DOHH2 (cell line): ENCODE measurements around the gene MSL3B.

Experiments used
- H3F3A ChIP-seq: fragments of 200-600 bp; sonication (generic), shearing (Covaris generic); 2 replicates; pipeline ENCODE4 v1.6.0; 2016; ENCODE audit warnings: antibody characterized with exemption, mild to moderate bottlenecking; ENCODE audit not compliant: control insufficient read depth, insufficient read depth
- H3K27ac ChIP-seq: fragments of 200-600 bp; sonication (generic); 2 replicates; pipeline ENCODE4 v1.5.1; 2014; ENCODE audit warnings: low read depth, mild to moderate bottlenecking, low read length, moderate library complexity
- H3K27me3 ChIP-seq: fragments of 200-600 bp; sonication (generic); 2 replicates; pipeline ENCODE4 v1.6.1; 2014; ENCODE audit warnings: mild to moderate bottlenecking, low read length, mixed read lengths; ENCODE audit not compliant: control insufficient read depth
- H3K36me3 ChIP-seq: fragments of 200-600 bp; sonication (generic); 2 replicates; pipeline ENCODE4 v1.6.1; 2014; ENCODE audit warnings: mild to moderate bottlenecking, low read length, moderate library complexity, mixed read lengths; ENCODE audit not compliant: control insufficient read depth
- H3K4me1 ChIP-seq: fragments of 200-600 bp; sonication (generic); 2 replicates; pipeline ENCODE4 v1.6.1; 2014; ENCODE audit warnings: mild to moderate bottlenecking, low read length, mixed read lengths; ENCODE audit not compliant: control insufficient read depth
- H3K4me2 ChIP-seq: fragments of 200-600 bp; sonication (generic); 2 replicates; pipeline ENCODE4 v1.6.0; 2014; ENCODE audit warnings: mild to moderate bottlenecking, low read length, moderate library complexity
- H3K4me3 ChIP-seq: fragments of 200-600 bp; sonication (generic); 2 replicates; pipeline ENCODE4 v1.5.1; 2014; ENCODE audit warnings: mild to moderate bottlenecking, low read length, mixed read lengths
- H3K79me2 ChIP-seq: fragments of 200-600 bp; sonication (generic); 2 replicates; pipeline ENCODE4 v1.6.1; 2014; ENCODE audit warnings: mild to moderate bottlenecking, low read length, mixed read lengths; ENCODE audit not compliant: control insufficient read depth
- H3K9me2 ChIP-seq: fragments of 200-600 bp; sonication (generic); replicated peaks from 2 replicates; pipeline ENCODE4 v1.6.1; 2014; ENCODE audit warnings: mild to moderate bottlenecking, low read length, mixed read lengths; ENCODE audit not compliant: control insufficient read depth
- H3K9me3 ChIP-seq: fragments of 200-600 bp; sonication (generic); 2 replicates; pipeline ENCODE4 v1.6.1; 2014; ENCODE audit warnings: antibody characterized with exemption, low read length, mixed read lengths; ENCODE audit not compliant: control insufficient read depth, insufficient read depth
- H4K20me1 ChIP-seq: fragments of 200-600 bp; sonication (generic); 2 replicates; pipeline ENCODE4 v1.6.0; 2014; ENCODE audit warnings: low read depth, mild to moderate bottlenecking, antibody characterized with exemption, low read length, moderate library complexity; ENCODE audit not compliant: control insufficient read depth, insufficient read depth
- CTCF ChIP-seq: fragments of 200-600 bp; sonication (generic); IDR thresholded peaks from one replicate; pipeline ENCODE4 v1.5.1; 2014; ENCODE audit warnings: antibody characterized with exemption, mild to moderate bottlenecking, low read depth, low read length; ENCODE audit not compliant: poor library complexity, severe bottlenecking
- EZH2phosphoT487 ChIP-seq: fragments of 200-600 bp; sonication (generic); IDR thresholded peaks from 2 replicates; pipeline ENCODE4 v1.6.1; 2017; ENCODE audit warnings: borderline replicate concordance, mild to moderate bottlenecking, antibody characterized with exemption, low read length, moderate library complexity, mixed read lengths

MSL3B gene

DNA sequence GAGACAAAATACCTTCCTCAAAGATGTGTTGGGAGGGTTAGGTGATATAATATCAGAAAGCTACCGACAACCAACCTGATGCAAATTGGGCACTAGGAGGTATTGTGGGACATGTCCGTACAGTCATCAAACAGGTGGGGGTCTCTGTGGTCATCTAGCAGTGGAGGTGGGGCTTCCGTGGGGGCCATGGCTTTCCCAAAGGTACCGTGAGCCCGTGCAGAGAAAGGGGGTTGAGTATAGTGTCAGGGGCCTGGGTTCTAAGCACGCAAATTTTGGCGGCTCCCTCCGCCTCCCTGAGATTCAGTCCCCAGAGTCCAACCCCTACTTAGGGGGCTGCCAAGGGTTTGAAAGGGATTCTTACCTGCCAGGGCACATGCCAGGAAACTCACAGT, 46.5 kb downstream of the MSL3B start:
- no peaks in the 10 kb centered on the region for H3K9me3 ChIP-seq
- no peaks in the 10 kb centered on the region for H3K9me2 ChIP-seq
- no peaks in the 10 kb centered on the region for H3K36me3 ChIP-seq
- no peak overlapping the region for H3K4me2 ChIP-seq
- no peaks in the 10 kb centered on the region for H3K79me2 ChIP-seq
- H3F3A ChIP-seq = no peaks in the 10 kb centered on the region
- no peaks in the 10 kb centered on the region for H3K27me3 ChIP-seq
- H4K20me1 ChIP-seq = no peaks in the 10 kb centered on the region
- TF ChIP-seq CTCF (no peak), EZH2phosphoT487 (no peak)
- H3K27ac ChIP-seq = no peak overlapping the region
- H3K4me3 ChIP-seq = no peak overlapping the region
- H3K4me1 ChIP-seq = no peaks in the 10 kb centered on the region

DNA sequence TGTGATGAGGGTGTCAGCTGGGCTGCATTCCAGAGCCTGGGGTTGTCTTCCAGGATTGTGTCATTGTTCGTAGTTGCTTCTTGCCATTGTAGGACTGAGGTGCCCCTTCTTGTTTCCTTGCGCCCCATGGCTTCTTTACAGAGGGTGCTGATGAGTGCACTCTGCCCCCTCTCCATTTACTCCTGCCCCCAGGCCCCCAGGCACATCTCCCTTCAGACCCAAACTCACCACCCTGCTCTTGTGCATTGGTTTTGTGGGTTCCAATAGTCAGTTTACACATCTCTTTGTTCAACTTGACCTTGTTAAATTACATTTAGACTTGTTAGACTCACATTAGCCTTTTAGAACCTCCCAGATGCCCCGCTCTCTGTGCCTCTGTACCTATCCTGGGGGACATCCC, 47.0 kb downstream of the MSL3B start:
- H3K27me3 ChIP-seq = no peaks in the 10 kb centered on the region
- TF ChIP-seq CTCF = no peak
- TF ChIP-seq EZH2phosphoT487 = no peak
- no peaks in the 10 kb centered on the region for H3K4me1 ChIP-seq
- no peaks in the 10 kb centered on the region for H4K20me1 ChIP-seq
- no peaks in the 10 kb centered on the region for H3K36me3 ChIP-seq
- no peaks in the 10 kb centered on the region for H3K9me3 ChIP-seq
- H3K79me2 ChIP-seq = no peaks in the 10 kb centered on the region
- no peaks in the 10 kb centered on the region for H3K9me2 ChIP-seq
- H3K4me2 ChIP-seq = no peak overlapping the region
- H3F3A ChIP-seq = no peaks in the 10 kb centered on the region
- no peak overlapping the region for H3K4me3 ChIP-seq
- H3K27ac ChIP-seq = no peak overlapping the region

GRCh38 chr2:233820774-233821105, 47.4 kb downstream of the MSL3B start:
- Histone ChIP-seq H3K27me3 (no peaks in the 10 kb centered on the region), H3F3A (no peaks in the 10 kb centered on the region), H3K4me1 (no peaks in the 10 kb centered on the region), H4K20me1 (no peaks in the 10 kb centered on the region), H3K9me3 (no peaks in the 10 kb centered on the region), H3K36me3 (no peaks in the 10 kb centered on the region), H3K27ac (no peak overlapping the region), H3K79me2 (no peaks in the 10 kb centered on the region), H3K9me2 (no peaks in the 10 kb centered on the region), H3K4me3 (no peak overlapping the region), H3K4me2 (no peak overlapping the region)
- TF ChIP-seq CTCF = no peak
- TF ChIP-seq EZH2phosphoT487 = no peak
